HG03064 (cell line): ENCODE data around the gene ZNF552.
"Not testable (repeated sequence)": the region's sequence is repeated elsewhere in the genome, so short reads cannot be mapped to it uniquely, and the experiment has no call there.

Source experiments
- ATAC-seq: cut with Tn5 transposase; IDR thresholded peaks from one replicate; pipeline ENCODE4 v1.9.1; 2021; ENCODE audit warnings: low read depth; ENCODE audit not compliant: unreplicated experiment

Gene ZNF552

DNA sequence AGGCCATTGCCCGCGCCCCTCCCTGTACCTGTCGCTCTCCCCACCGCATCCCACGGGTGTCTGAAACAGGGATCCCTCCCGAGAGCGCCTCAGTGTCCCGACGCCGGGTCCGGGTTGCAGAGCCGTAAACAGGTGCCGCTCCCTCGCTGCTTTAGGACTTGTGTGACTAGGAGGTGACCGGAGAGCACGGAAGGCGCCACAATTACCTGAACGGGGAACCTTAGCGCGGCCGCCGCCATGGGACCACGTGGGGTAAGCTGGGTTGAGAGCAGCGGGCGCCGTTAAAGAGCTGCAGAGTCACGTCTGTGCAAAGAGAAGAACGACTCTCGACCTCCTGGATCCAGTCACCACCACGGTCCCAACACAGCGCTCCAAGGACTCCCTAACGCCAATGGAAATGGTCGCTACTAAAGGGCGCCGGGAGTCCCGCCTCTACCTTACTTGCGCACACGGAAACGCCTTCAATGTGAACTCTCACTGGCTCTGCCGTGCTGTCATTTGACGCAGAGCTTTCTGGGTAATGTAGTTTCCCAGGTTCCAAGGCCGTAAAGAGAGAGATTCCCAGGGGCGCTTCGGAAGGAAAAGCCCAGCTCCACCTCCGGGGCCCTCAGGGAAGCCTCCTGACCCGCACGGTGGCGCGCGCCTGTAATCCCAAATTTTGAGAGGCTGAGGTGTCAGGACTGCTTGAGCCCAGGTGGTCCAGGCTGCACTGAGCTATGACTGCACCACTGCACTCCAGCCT is at the start of gene ZNF552:
Gene ZNF552 (minus strand): TSS at position 409 of the 742 bp plus-strand sequence. CDS start 170 bp downstream, at position 239.
- peak; percentile 67 for ATAC-seq

DNA sequence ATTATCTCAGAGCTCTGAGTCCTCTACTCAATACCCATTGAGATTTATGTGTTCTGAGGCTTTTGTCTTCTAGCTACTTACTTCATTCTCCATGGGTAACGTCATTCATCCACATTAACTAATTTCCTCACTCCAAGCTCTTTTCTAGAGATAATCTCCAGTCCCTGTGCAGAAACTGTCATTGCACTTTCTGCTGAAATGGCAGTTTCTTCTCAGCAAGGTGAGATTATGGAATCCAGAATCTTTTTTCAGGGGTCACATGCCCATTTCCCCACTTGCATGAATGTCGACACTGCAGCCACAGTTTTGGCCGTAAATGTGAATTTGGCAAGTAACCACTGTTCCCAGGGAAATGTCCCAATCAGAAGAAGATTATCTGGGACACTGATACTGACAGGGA is 47.6 kb upstream of the ZNF552 start:
- ATAC-seq: not testable (repeated sequence)

DNA sequence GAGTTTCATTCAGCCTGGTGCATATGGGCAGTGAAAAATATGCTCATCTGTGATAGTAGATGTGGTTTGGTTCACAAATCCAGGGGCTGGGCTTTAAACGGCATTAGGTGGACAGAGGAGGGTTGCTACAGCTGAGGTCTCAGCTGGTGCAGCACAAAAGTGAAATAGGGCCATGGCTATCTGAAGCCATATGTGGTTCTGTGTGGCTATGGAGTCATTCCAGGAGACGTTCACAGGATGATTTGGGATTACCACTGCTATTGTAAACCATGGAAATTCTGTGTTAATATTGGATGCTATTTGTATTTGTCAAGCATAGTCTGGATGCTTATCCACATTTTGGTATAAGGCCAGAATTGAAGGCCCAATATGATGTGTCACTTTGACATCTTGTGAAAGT is 39.4 kb upstream of the ZNF552 start:
- not testable (repeated sequence) for ATAC-seq

DNA sequence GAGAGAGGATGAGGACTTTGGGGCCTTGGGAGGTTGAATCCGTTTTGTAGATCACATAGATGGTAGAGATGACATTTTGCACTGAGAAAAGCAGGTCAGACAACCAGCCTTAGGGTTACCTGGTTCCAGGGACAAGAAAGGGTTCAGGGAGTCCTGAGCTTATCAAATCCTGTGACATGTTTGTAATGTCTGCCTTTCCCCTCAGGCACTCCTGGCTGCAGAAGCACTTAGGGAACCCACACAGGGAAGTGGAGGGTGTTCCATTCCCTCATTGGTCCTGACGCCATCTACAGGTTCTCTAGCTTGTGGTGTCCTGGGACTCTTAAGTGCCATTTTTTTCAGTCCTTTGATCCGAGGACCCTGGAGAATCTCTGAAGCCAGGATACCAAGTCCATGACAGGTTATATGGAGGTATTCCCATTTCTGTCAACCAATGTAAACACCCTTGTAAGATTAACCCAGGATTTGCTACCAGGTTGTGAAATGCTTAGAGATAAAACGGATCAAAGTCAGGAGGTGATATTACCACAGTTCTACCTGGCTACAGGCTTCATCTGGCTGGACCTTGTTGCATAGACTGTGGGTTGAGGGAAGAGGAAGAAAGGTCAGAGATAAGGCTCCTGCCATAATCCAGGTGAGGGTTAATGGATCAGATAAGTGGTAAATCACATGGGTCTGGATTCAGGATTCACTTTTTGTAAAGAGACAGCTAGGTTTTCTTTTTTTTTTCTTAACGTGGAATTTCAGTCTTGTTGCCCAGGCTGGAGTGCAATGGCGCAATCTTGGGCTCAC is 37.3 kb upstream of the ZNF552 start:
- ATAC-seq: not testable (repeated sequence)

DNA sequence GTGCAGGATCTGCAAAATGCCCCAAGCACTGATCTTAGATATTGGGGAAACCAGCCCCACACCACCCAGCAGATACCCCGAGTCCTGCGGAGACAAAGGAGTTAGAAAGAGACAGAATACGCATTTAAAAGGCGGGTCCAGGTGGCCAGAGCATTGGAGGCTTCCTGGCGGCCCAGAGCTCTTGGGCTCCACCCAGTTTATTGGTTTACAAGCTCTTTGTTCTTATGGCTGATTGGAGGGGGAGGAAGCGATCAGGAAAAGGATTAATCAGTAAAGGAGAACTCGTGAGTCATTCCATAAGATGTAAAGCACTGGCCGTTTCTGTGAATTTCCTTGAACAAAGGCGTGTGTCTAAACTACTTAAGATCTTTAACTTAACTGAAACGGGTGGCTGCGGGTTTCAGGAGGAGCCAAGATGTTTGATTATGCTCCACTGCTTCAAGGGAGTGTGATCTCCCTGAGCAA is 35.9 kb upstream of the ZNF552 start:
- no peak for ATAC-seq

GRCh38 chr19:57849666-57850473 is 35.2 kb upstream of the ZNF552 start, which contains the start of gene ZNF587:
Gene ZNF587, plus strand, starts transcription at chr19:57849859. Its CDS starts 180 bp downstream, at chr19:57850039.
- peak; percentile 94 for ATAC-seq

DNA sequence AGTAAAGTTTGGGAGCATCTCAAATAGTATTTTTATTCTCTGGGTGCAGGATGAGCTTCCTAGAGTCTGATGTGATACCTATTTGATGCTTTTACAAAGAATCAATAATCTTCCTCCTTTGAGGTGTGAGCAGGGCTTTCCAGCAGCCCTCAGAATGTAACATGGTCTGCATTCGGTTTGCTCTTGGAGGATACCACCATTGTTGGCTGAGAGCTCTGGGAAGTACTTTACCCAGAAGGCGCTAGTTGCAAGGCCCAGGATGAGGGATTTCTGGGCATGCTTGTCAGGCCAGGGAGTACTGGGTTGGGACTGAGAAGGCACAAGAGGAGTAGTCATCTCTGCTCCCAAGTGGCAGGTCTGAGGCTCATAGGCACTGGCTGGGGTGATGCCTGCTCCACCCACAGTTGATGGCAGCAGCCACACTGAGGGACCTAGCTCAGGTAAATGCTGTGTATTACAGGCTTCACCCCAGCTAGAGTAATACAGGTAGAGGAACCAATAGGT is 34.5 kb upstream of the ZNF552 start:
- peak; percentile 30 for ATAC-seq

- not testable (repeated sequence) for ATAC-seq
Measured at GRCh38 chr19:57847164-57847563, 32.5 kb upstream of the ZNF552 start.

DNA sequence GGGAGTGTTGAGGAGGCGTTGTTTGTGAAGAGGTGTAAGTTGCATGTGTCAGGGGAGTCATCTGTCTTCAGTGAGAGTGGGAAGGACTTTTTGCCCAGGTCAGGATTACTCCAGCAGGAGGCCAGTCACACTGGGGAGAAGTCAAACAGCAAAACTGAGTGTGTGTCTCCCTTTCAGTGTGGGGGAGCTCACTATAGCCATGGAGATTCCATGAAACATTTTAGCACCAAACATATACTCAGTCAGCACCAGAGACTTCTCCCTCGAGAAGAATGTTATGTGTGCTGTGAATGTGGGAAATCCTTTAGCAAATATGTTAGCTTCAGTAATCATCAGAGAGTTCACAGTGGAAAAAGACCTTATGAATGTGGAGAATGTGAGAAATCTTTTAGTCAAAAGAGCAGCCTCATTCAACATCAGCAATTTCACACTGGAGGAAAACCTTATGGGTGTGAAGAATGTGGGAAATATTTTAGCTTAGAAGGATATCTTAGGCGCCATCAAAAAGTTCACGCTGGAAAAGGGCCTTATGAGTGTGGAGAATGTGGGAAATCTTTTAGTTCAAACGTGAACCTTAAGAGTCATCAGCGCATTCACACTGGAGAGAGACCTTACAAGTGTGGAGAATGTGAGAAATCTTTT is 26.5 kb upstream of the ZNF552 start:
- no peak for ATAC-seq

- not testable (repeated sequence) for ATAC-seq
Measured at GRCh38 chr19:57838622-57839191, 24.0 kb upstream of the ZNF552 start.

- ATAC-seq: not testable (repeated sequence)
Measured at GRCh38 chr19:57836991-57837390, 22.3 kb upstream of the ZNF552 start.

- no peak for ATAC-seq
Measured at GRCh38 chr19:57830071-57830602, 15.4 kb upstream of the ZNF552 start, which contains the start of gene ZNF587B. Gene ZNF587B, plus strand, starts transcription at chr19:57830299. Its CDS starts 230 bp downstream, at chr19:57830529.

- no peak for ATAC-seq
Measured at GRCh38 chr19:57829316-57829715, 14.6 kb upstream of the ZNF552 start.

DNA sequence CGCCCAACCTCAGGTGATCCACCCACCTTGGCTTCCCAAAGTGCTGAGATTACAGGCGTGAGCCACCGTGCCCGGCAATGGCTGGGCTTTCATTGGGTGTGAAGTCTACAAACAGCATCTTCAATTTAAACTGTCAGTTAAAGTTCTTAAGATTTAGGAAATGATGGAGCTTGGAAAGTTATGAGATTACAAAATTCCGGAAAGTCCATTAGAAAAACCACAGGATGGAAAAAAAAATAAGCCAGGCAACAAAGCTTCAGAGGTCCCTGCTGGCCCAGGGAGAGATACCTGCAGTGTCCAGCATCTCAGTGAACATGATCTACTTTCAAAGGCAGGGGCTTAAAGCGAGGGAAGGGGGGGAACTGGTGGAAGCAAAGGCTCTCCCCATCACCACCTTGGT is 10.8 kb upstream of the ZNF552 start:
- no peak for ATAC-seq

- not testable (repeated sequence) for ATAC-seq
Measured at GRCh38 chr19:57823608-57824007, 8.9 kb upstream of the ZNF552 start.

DNA sequence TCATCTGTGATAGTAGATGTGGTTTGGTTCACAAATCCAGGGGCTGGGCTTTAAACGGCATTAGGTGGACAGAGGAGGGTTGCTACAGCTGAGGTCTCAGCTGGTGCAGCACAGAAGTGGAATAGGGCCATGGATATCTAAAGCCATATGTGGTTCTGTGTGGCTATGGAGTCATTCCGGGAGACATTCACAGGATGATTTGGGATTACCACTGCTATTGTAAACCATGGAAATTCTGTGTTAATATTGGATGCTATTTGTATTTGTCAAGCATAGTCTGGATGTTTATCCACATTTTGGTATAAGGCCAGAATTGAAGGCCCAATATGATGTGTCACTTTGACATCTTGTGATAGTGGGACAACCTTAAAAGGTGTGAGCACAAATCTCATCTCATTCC is 8.4 kb upstream of the ZNF552 start:
- not testable (repeated sequence) for ATAC-seq

GRCh38 chr19:57821501-57821900 is 6.8 kb upstream of the ZNF552 start:
- ATAC-seq: not testable (repeated sequence)

- not testable (repeated sequence) for ATAC-seq
Measured at GRCh38 chr19:57821095-57821494, 6.4 kb upstream of the ZNF552 start.

GRCh38 chr19:57820599-57820998 is 5.9 kb upstream of the ZNF552 start:
- no peak for ATAC-seq
